Measurements from ENCODE around the gene GGCX.

GRCh38 chr2:85580206-85580605 lies 18.9 kb upstream of the GGCX start:
- no peak for TF ChIP-seq CTCF (IDR thresholded peaks at IDR 0.05 in 4 of 5, conservative IDR thresholded peaks at IDR 0.05 in 1 of 5)
- TF ChIP-seq POLR2A (IDR thresholded peaks at IDR 0.05) = no peak

Data from gastrocnemius medialis (tissue), 4 donors.